GM21619 (cell line): ENCODE measurements around the gene CAMK2D.

Source experiments
- ATAC-seq: cut with Tn5 transposase; IDR thresholded peaks from one replicate; pipeline ENCODE4 v1.9.1; 2021; ENCODE audit not compliant: unreplicated experiment

Gene CAMK2D

GRCh38 chr4:113537628-113538027 lies 223.9 kb downstream of the CAMK2D start:
- no peak for ATAC-seq

DNA sequence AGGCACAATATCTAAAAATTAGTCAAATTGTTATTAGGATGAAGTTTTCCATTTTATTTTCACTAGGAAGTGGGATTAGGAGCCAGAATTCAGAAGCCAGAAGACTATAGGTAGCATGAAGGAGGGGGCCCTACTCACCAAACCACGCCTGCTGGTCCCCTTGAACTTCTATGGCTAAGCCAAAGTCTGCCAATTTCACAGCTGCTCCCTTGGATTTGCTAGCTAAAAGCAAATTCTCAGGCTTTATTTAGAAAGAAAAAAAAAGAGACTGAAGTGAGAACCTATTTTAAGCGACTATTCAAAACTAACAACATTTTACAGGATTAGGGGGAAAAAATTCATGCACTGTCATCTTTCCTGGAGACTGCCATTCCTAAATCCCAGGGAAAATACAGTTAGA lies 224.3 kb downstream of the CAMK2D start:
- ATAC-seq = no peak

- no peak for ATAC-seq
These were observed 226.8 kb downstream of the CAMK2D start for GRCh38 chr4:113534711-113535110.

DNA sequence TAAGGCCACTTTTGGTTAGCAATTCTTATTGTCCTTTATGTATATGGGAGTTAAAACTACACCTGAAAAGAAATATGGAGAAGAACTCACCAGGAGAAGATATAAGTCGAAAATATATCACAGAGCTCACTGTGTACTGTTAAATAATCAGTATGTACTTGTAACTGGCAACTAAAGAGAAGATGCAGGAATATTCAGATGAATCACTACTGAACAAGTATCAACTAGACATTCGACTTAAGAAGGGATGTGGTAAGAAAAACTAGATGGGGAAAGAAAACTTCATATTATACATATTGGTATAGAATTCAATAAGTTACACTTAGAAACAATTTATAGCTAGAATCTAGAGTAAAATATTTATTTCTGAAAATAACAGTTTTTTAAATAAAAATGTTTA lies 230.0 kb downstream of the CAMK2D start:
- no peak for ATAC-seq

DNA sequence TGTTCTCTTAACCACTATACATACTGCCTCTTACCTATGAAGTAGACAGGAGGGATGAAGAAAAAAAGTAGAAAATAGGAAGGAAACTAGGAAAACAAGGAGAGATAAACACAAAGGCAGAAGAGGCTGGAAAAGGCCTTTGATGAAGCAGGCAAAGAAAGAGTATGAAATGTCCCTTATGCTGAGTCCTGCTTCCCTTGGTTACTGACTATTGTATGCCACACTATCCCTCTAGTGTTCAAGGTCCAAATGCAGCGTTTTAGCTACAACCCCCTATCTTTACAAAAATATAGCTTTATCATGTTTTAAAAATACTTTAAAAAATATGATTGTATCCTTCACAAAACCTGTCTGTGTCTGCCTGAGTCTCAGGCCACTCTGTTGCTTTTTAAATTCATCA lies 233.1 kb downstream of the CAMK2D start:
- no peak for ATAC-seq

DNA sequence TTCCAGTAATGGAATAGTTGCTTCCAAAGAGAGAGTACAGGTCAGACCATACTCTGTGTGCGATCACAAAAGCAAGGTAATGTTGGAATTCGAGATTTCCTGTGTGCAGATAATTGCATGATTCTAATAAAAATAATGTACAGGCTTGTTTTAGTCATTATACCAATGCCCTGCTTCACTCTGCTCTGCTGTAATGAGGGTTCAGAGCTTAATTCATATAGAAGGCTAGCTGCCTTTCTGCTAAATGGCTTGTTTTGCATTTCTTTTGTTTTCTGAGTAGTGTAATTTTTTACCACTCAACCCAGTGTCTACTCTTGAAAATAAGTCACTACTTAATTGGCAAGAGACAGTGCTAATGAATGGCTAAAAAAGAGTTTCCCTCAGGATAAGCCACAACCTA lies 236.0 kb downstream of the CAMK2D start:
- no peak for ATAC-seq

DNA sequence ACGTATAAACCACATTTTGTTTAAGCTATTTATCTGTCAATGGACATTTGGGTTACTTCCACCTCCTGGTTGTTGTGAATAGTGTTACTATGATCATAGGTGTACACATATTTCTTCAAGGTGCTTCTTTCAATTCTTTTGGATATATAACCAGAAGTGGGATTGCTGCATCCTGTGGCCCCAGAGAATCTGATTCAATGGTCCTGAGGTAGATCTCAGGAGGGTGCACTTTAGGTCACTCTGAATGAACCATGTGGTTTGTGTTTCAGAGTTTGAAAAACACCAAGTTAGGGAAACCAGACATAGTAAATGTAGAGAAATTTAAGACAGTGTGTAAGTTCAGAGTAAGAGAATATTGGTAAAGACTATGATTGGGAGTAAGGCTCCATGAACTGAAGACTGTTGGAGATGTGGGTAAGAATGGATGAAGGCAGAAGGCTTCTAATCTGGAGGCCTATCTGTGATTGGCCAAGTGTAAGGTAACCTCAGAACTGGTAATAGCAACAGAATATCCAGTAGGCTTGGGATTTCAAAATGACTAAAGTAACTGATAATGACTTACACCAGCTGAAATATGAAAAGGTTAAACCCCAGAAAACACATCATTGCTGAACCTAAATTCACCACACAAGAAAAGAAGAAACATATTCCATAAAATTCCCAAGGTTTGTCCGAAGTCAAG lies 236.9 kb downstream of the CAMK2D start:
- peak; percentile 35 for ATAC-seq

DNA sequence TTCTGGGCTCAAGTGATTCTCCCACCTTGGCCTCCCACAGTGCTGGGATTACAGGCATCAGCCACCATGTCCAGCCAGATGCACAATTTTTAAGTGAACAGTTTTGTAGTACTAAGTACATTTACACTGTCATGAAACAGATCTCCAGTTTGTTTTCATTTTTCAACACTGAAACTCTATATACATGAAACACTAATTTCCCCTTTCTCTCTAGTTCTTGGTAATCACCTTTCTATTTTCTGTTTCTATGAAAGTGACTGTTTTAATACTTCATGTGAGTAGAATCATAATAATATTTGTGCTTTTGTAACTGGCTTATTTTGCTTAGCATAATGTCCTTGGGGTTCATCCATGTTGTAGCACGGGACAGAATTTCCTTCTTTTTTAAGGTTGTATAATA lies 237.4 kb downstream of the CAMK2D start:
- ATAC-seq = peak; percentile 97

DNA sequence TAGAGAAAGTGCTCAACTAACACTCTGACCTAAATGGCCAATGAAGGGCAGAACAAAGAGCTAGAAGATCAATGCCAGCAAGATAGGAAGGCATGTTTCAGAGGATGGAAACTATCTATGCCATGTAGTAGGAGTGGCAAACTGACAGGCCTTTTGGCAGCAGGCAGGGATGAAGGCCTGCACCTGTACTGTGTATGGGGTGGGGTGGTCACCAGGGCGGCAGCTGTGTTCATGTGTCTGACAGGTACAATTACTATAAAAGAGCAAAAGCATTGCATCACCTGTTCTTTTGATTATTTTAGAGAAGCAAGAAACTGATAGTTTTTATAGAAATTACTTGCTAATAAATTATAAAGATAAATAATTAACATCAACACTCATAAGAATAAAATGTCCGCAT lies 239.1 kb downstream of the CAMK2D start:
- no peak for ATAC-seq

- no peak for ATAC-seq
These were observed 248.2 kb downstream of the CAMK2D start for GRCh38 chr4:113513382-113513781.

GRCh38 chr4:113512880-113513279 lies 248.7 kb downstream of the CAMK2D start:
- no peak for ATAC-seq

GRCh38 chr4:113511944-113512343 lies 249.6 kb downstream of the CAMK2D start:
- no peak for ATAC-seq

- ATAC-seq = no peak
These were observed 251.7 kb downstream of the CAMK2D start for GRCh38 chr4:113509851-113510250.

GRCh38 chr4:113505044-113505443 lies 256.5 kb downstream of the CAMK2D start:
- no peak for ATAC-seq

DNA sequence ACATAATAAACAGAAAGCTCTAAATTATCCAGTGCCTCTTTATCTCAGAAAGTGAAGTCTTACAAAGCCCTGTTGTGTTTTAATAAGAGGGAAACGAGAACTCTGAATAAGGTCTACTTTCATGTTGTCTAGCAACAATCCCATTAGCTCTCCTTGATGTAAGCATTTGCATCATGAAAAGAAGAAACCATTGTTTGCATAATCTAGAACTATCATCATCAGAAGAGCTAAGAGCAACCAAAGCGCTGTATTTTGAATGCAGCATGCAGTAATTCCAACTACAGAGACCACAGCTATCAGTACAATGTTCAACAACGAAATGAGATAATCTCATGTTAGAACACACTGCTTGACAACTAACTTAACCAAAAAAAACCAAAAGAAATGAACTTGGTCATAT lies 257.1 kb downstream of the CAMK2D start:
- ATAC-seq = no peak

DNA sequence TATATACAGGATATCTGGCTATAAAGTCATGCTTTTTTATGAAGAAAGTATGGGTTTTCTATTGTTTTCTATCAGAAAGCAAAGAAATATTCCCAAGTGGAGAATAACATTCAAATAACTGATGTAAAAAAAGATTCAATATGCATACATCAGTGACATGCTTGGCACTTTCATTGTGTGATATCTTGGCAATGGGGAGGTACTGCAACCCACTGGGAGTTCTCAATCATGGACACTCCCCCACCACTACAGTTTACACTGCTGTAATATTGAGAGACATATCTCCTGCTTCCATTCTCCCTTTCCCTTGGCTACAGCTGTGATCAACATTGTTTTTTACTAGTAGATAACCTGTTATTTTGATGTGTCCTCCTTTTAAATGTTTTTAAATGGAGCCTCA lies 257.8 kb downstream of the CAMK2D start:
- ATAC-seq = no peak

DNA sequence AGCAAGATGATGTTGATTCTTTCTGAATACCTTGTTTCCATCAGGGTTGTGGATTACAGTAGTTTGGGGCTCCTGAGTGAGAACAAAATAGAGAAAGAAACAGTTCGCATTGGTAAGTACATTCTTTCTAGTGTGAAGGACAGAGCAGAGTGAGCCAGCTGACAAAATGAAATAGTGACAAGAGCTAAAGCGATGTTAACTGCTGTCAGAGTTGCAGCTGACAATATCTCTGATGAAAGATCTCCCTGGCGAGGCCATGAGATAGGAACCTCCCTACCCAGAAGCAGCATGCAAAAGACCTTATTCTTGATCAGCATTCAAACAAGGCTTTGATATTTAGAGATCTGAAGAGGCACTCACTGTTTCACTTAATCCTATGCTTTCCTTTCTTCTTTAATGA lies 258.6 kb downstream of the CAMK2D start:
- no peak for ATAC-seq

- ATAC-seq = no peak
These were observed 259.1 kb downstream of the CAMK2D start for GRCh38 chr4:113502476-113502875.

GRCh38 chr4:113500424-113500823 lies 261.1 kb downstream of the CAMK2D start:
- ATAC-seq = no peak

- no peak for ATAC-seq
These were observed 261.8 kb downstream of the CAMK2D start for GRCh38 chr4:113499696-113500095.

GRCh38 chr4:113499166-113499565 lies 262.4 kb downstream of the CAMK2D start:
- no peak for ATAC-seq

DNA sequence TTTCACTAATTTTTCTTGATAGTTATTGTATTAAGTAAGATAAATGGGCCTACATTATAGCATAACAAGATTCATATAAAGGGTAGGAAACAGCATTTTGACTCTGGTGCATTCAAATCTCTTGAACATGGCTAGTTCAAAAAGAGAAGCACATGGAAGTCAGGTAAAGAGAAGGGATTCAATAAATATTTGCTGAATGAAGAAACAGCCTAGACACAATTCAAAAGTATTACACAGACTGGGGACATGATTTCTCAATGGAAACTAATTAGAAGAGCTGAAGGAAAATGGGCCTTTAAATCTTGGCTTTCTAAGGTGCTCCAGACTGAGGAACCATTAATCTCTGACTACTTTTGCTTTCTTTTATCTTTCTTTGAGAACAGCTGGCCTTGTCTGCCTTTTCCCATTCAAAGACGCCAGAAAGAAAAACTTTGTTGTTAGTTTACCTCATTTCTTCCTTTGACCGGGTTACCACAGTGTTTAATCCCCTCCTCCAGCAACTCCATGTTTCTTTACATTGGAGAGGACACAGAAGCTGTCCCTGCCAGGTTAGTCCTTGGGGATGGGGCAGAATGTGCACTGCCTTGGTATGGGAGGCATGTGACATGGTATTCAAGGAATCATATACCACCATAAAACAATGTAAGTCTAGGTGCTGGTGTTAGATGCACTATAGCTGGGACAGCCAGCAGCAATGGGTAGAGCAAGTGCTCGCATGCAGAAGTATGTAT lies 264.2 kb downstream of the CAMK2D start:
- no peak for ATAC-seq

- ATAC-seq = no peak
These were observed 264.8 kb downstream of the CAMK2D start for GRCh38 chr4:113496698-113497097.
